Upper lobe of left lung (tissue), 4 donors: ENCODE measurements around the gene RBFOX2.

Experiments
- POLR2AphosphoS5 ChIP-seq, 2 donors: sonication (generic); formaldehyde crosslinking; IDR thresholded peaks; one replicate each; pipeline ENCODE4 v1.5.1; 2017; ENCODE audit warnings: antibody characterized with exemption in 2 of 2
- TF ChIP-seq, protein P1 (sequence below), 6 experiments: fragments of 450-650 bp in 4 of 6; fragments of 200-600 bp in 2 of 6; sonication (generic) in 2 of 6; IDR thresholded peaks; one replicate each; pipeline ENCODE4 v1.5.1; 2016 to 2019; ENCODE audit warnings: antibody characterized with exemption in 6 of 6

DNA sequence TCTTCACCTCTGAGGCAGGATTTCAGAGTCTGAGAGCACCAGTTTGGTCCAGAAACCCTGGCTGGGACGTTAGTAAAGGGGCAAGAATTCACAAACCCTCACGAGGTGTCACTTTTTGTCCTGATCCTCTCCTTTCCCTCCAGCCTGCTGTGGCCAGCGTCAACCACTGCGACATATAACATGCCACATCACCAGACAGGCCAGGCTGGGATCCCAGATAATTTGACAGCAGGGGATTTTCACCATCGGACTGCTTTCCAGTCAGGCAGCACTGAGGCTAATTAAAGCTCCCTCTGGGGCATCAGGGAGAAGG is 36.8 kb upstream of the RBFOX2 start:
- TF ChIP-seq, protein P1, sequence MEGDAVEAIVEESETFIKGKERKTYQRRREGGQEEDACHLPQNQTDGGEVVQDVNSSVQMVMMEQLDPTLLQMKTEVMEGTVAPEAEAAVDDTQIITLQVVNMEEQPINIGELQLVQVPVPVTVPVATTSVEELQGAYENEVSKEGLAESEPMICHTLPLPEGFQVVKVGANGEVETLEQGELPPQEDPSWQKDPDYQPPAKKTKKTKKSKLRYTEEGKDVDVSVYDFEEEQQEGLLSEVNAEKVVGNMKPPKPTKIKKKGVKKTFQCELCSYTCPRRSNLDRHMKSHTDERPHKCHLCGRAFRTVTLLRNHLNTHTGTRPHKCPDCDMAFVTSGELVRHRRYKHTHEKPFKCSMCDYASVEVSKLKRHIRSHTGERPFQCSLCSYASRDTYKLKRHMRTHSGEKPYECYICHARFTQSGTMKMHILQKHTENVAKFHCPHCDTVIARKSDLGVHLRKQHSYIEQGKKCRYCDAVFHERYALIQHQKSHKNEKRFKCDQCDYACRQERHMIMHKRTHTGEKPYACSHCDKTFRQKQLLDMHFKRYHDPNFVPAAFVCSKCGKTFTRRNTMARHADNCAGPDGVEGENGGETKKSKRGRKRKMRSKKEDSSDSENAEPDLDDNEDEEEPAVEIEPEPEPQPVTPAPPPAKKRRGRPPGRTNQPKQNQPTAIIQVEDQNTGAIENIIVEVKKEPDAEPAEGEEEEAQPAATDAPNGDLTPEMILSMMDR (IDR thresholded peaks at IDR 0.05): no peak
- TF ChIP-seq POLR2AphosphoS5 (IDR thresholded peaks at IDR 0.05): no peak
